ENCODE data around the gene PRIM2.
"Not testable (repeated sequence)": the region's sequence is repeated elsewhere in the genome, so short reads cannot be mapped to it uniquely, and the experiment has no call there.

GRCh38 chr6:57610612-57611011 lies 293.2 kb downstream of the PRIM2 start:
- TF ChIP-seq CTCF (IDR thresholded peaks at IDR 0.05); POLR2A (IDR thresholded peaks at IDR 0.05; ENCODE audit: low read length); NFE2L2 (conservative IDR thresholded peaks at IDR 0.05; ENCODE audit: low read length); KDM1A (IDR thresholded peaks at IDR 0.05; ENCODE audit: low read depth); JUNB (IDR thresholded peaks at IDR 0.05); ATOH8 (CRISPR knock-in tag; IDR thresholded peaks at IDR 0.05; ENCODE audit: low read depth); EP300 (IDR thresholded peaks at IDR 0.05): not testable (repeated sequence)

All from A549 (cell line).